ENCODE data around the gene PLXNA4. TPM values are rescaled to one million over a fixed set of nuclear protein-coding genes. Genes with fewer than 3 reads are reported as not detected.
"Not testable (repeated sequence)": the region's sequence is repeated elsewhere in the genome, so short reads cannot be mapped to it uniquely, and the experiment has no call there.

Gene PLXNA4
- total and polyA plus RNA-seq, 2 experiments from 2014 or later: 1.9 to 4.8 TPM

GRCh38 chr7:132181371-132181770 lies 394.9 kb downstream of the PLXNA4 start:
- no peaks in the 10 kb centered on the region for H3K9me3 ChIP-seq (ENCODE audit: low read depth)
- WGBS (ENCODE audit: low lambda C conversion rate, missing lambda C conversion rate): 87% methylated on average over 10 of the region's 10 CpGs
- H3K36me3 ChIP-seq (replicated peaks; ENCODE audit: insufficient read depth, low read depth): no peaks in the 10 kb centered on the region
- H4K20me1 ChIP-seq (ENCODE audit: insufficient read depth, poor library complexity, severe bottlenecking): no peaks in the 10 kb centered on the region
- no peak for DNase-seq (ENCODE audit: low spot score)
- H3K9me2 ChIP-seq (replicated peaks; ENCODE audit: insufficient read depth): no peaks in the 10 kb centered on the region
- no peak overlapping the region for H3K27ac ChIP-seq
- no peak overlapping the region for H3K4me3 ChIP-seq
- H3K4me2 ChIP-seq: no peak overlapping the region
- H2AFZ ChIP-seq: no peak overlapping the region
- no peak for TF ChIP-seq CTCF (IDR thresholded peaks at IDR 0.05; ENCODE audit: poor library complexity)
- TF ChIP-seq EZH2phosphoT487 (IDR thresholded peaks at IDR 0.05; ENCODE audit: low read depth, severe bottlenecking, unreplicated experiment): no peak
- no peak for TF ChIP-seq EZH2 (IDR thresholded peaks at IDR 0.05; ENCODE audit: borderline replicate concordance)
- H3K27me3 ChIP-seq: no peaks in the 10 kb centered on the region
- H3K4me1 ChIP-seq (ENCODE audit: insufficient read depth): peaks cover 4% of the 10 kb centered on the region
- no peaks in the 10 kb centered on the region for H3K79me2 ChIP-seq

GRCh38 chr7:132180481-132180880 lies 395.8 kb downstream of the PLXNA4 start:
- TF ChIP-seq EZH2phosphoT487 (IDR thresholded peaks at IDR 0.05; ENCODE audit: low read depth, severe bottlenecking, unreplicated experiment) (no peak), EZH2 (IDR thresholded peaks at IDR 0.05; ENCODE audit: borderline replicate concordance) (no peak), CTCF (IDR thresholded peaks at IDR 0.05; ENCODE audit: poor library complexity) (no peak)
- no peak for DNase-seq (ENCODE audit: low spot score)
- WGBS (ENCODE audit: low lambda C conversion rate, missing lambda C conversion rate): 95% methylated on average over 9 of the region's 9 CpGs

GRCh38 chr7:132179681-132180080 lies 396.6 kb downstream of the PLXNA4 start:
- Histone ChIP-seq H3K27ac (no peak overlapping the region), H3K79me2 (no peaks in the 10 kb centered on the region), H4K20me1 (ENCODE audit: insufficient read depth, poor library complexity, severe bottlenecking) (no peaks in the 10 kb centered on the region), H3K9me3 (ENCODE audit: low read depth) (no peaks in the 10 kb centered on the region), H3K9me2 (replicated peaks; ENCODE audit: insufficient read depth) (no peaks in the 10 kb centered on the region), H2AFZ (no peak overlapping the region), H3K4me3 (no peak overlapping the region), H3K36me3 (replicated peaks; ENCODE audit: insufficient read depth, low read depth) (no peaks in the 10 kb centered on the region), H3K4me2 (no peak overlapping the region), H3K4me1 (ENCODE audit: insufficient read depth) (peaks cover 4% of the 10 kb centered on the region), H3K27me3 (no peaks in the 10 kb centered on the region)
- 96% methylated on average over 20 of the region's 20 CpGs for WGBS (ENCODE audit: low lambda C conversion rate, missing lambda C conversion rate)
- TF ChIP-seq EZH2 (IDR thresholded peaks at IDR 0.05; ENCODE audit: borderline replicate concordance): no peak
- TF ChIP-seq EZH2phosphoT487 (IDR thresholded peaks at IDR 0.05; ENCODE audit: low read depth, severe bottlenecking, unreplicated experiment): no peak
- no peak for DNase-seq (ENCODE audit: low spot score)

More at GRCh38 chr7:132180481-132180880, 395.8 kb downstream of the PLXNA4 start:
- Histone ChIP-seq H3K4me2 (no peak overlapping the region), H3K27me3 (no peaks in the 10 kb centered on the region), H3K79me2 (no peaks in the 10 kb centered on the region), H4K20me1 (ENCODE audit: insufficient read depth, poor library complexity, severe bottlenecking) (no peaks in the 10 kb centered on the region), H3K36me3 (replicated peaks; ENCODE audit: insufficient read depth, low read depth) (no peaks in the 10 kb centered on the region), H3K9me3 (ENCODE audit: low read depth) (no peaks in the 10 kb centered on the region), H3K4me1 (ENCODE audit: insufficient read depth) (peaks cover 4% of the 10 kb centered on the region), H3K9me2 (replicated peaks; ENCODE audit: insufficient read depth) (no peaks in the 10 kb centered on the region), H2AFZ (no peak overlapping the region), H3K4me3 (no peak overlapping the region), H3K27ac (no peak overlapping the region)

- Histone ChIP-seq H3K4me1 (ENCODE audit: insufficient read depth) (peaks cover 4% of the 10 kb centered on the region), H3K4me3 (no peak overlapping the region), H3K79me2 (no peaks in the 10 kb centered on the region), H3K9me3 (ENCODE audit: low read depth) (no peaks in the 10 kb centered on the region), H2AFZ (no peak overlapping the region), H3K27ac (no peak overlapping the region), H3K27me3 (no peaks in the 10 kb centered on the region), H3K36me3 (replicated peaks; ENCODE audit: insufficient read depth, low read depth) (no peaks in the 10 kb centered on the region), H3K4me2 (no peak overlapping the region), H4K20me1 (ENCODE audit: insufficient read depth, poor library complexity, severe bottlenecking) (no peaks in the 10 kb centered on the region), H3K9me2 (replicated peaks; ENCODE audit: insufficient read depth) (no peaks in the 10 kb centered on the region)
- TF ChIP-seq EZH2phosphoT487 (IDR thresholded peaks at IDR 0.05; ENCODE audit: low read depth, severe bottlenecking, unreplicated experiment) (no peak), CTCF (IDR thresholded peaks at IDR 0.05; ENCODE audit: poor library complexity) (no peak), EZH2 (IDR thresholded peaks at IDR 0.05; ENCODE audit: borderline replicate concordance) (no peak)
- 82% methylated on average over 10 of the region's 10 CpGs for WGBS (ENCODE audit: low lambda C conversion rate, missing lambda C conversion rate)
- no peak for DNase-seq (ENCODE audit: low spot score)
Observed at GRCh38 chr7:132179080-132179430, 397.2 kb downstream of the PLXNA4 start.

- not testable (repeated sequence) for H3K27ac ChIP-seq; H3K27me3 ChIP-seq; H3K4me3 ChIP-seq; H3K36me3 ChIP-seq (replicated peaks; ENCODE audit: insufficient read depth, low read depth); H4K20me1 ChIP-seq (ENCODE audit: insufficient read depth, poor library complexity, severe bottlenecking); H3K4me1 ChIP-seq (ENCODE audit: insufficient read depth); H3K9me2 ChIP-seq (replicated peaks; ENCODE audit: insufficient read depth); H2AFZ ChIP-seq; DNase-seq (ENCODE audit: low spot score); H3K4me2 ChIP-seq; H3K79me2 ChIP-seq; H3K9me3 ChIP-seq (ENCODE audit: low read depth)
- 82% methylated on average over 8 of the region's 8 CpGs for WGBS (ENCODE audit: low lambda C conversion rate, missing lambda C conversion rate)
Observed at GRCh38 chr7:132178402-132179079, 397.7 kb downstream of the PLXNA4 start.

Data from hepatocyte (in vitro differentiated cells).